Suprapubic skin (tissue), 4 donors: Measurements from ENCODE around the gene LSP1. TPM values are rescaled to one million over a fixed set of nuclear protein-coding genes. Genes with fewer than 3 reads are reported as not detected.

Experiments
- DNase-seq, 2 donors: peaks; one replicate each; pipeline ENCODE4 v3.0.0-alpha.2; 2019; ENCODE audit warnings: low spot score in 2 of 2
- H3K27ac ChIP-seq: fragments of 200-600 bp; sonication (generic); one replicate; pipeline ENCODE4 v1.5.1; 2019
- H3K27me3 ChIP-seq: fragments of 200-600 bp; sonication (generic); one replicate; pipeline ENCODE4 v1.5.1; 2019
- H3K36me3 ChIP-seq: fragments of 200-600 bp; sonication (generic); one replicate; pipeline ENCODE4 v1.5.1; 2019
- H3K4me1 ChIP-seq: fragments of 200-600 bp; sonication (generic); one replicate; pipeline ENCODE4 v1.5.1; 2019
- H3K4me3 ChIP-seq: fragments of 200-600 bp; sonication (generic); one replicate; pipeline ENCODE4 v1.5.1; 2019; ENCODE audit warnings: mild to moderate bottlenecking
- H3K9me3 ChIP-seq: fragments of 200-600 bp; sonication (generic); one replicate; pipeline ENCODE4 v1.5.1; 2019
- CTCF ChIP-seq, 2 donors: fragments of 200-600 bp in 1 of 2; fragments of 450-650 bp in 1 of 2; sonication (generic) in 1 of 2; IDR thresholded peaks; one replicate each; pipeline ENCODE4 v1.5.1; 2016 to 2019; ENCODE audit warnings: antibody characterized with exemption in 2 of 2, mild to moderate bottlenecking in 1 of 2, moderate library complexity in 1 of 2
- EP300 ChIP-seq: sonication (generic); formaldehyde crosslinking; IDR thresholded peaks from one replicate; pipeline ENCODE4 v1.6.1; 2017; ENCODE audit warnings: antibody characterized with exemption
- POLR2A ChIP-seq, 2 donors: fragments of 450-650 bp; IDR thresholded peaks; one replicate each; pipeline ENCODE4 v1.6.1; 2017; ENCODE audit warnings: antibody characterized with exemption in 2 of 2, mild to moderate bottlenecking in 2 of 2, moderate library complexity in 2 of 2
- POLR2AphosphoS5 ChIP-seq, 3 donors: sonication (generic); formaldehyde crosslinking; IDR thresholded peaks; one replicate each; pipeline ENCODE4 v1.6.1; 2017; ENCODE audit warnings: antibody characterized with exemption in 3 of 3
- WGBS: methylation state at CpG from one replicate; pipeline ENCODE4 v1.1.5; 2018; 5-methylcytosine and 5-hydroxymethylcytosine counted together
- total RNA-seq, 4 donors: library from RNA; depleted of rRNA; stranded (reverse); fragments of >200 nt; gene quantifications; one replicate each; pipeline ENCODE4 v1.1.0, GENCODE V29; 2016

The LSP1 gene
- total RNA-seq, 4 donors from 2014 or later, result 70.4 to 134 (median 107) TPM

GRCh38 chr11:1863352-1864216 lies 10.7 kb downstream of the LSP1 start:
- Histone ChIP-seq H3K4me3 (peak overlapping the region; percentile 33), H3K27ac (peak overlapping the region; percentile 77), H3K27me3 (no peaks in the 10 kb centered on the region), H3K36me3 (no peaks in the 10 kb centered on the region), H3K9me3 (no peaks in the 10 kb centered on the region), H3K4me1 (peaks cover 42% of the 10 kb centered on the region)
- 13% methylated on average over 23 of the region's 27 CpGs for WGBS
- DNase-seq, result peak; percentile 91 to 95
- TF ChIP-seq POLR2AphosphoS5 (IDR thresholded peaks at IDR 0.05), result peak in 2 of 3 donors; percentile 61 to 79
- TF ChIP-seq EP300, result no peak

- H3K9me3 ChIP-seq, result no peaks in the 10 kb centered on the region
- 49% methylated on average over 18 of the region's 18 CpGs for WGBS
- H3K27me3 ChIP-seq, result no peaks in the 10 kb centered on the region
- TF ChIP-seq POLR2AphosphoS5 (IDR thresholded peaks at IDR 0.05) (no peak), EP300 (no peak), POLR2A (IDR thresholded peaks at IDR 0.05) (no peak), CTCF (IDR thresholded peaks at IDR 0.05) (no peak)
- H3K27ac ChIP-seq, result peak overlapping the region; percentile 77
- peaks cover 46% of the 10 kb centered on the region for H3K4me1 ChIP-seq
- H3K36me3 ChIP-seq, result no peaks in the 10 kb centered on the region
- peak overlapping the region; percentile 33 for H3K4me3 ChIP-seq
- no peak for DNase-seq
Observed at GRCh38 chr11:1864231-1864630, 11.3 kb downstream of the LSP1 start.

- Histone ChIP-seq H3K27ac (peak overlapping the region; percentile 77), H3K4me1 (peaks cover 55% of the 10 kb centered on the region), H3K9me3 (no peaks in the 10 kb centered on the region), H3K4me3 (peak overlapping the region; percentile 33), H3K36me3 (no peaks in the 10 kb centered on the region), H3K27me3 (no peaks in the 10 kb centered on the region)
- DNase-seq, result no peak
- TF ChIP-seq POLR2AphosphoS5 (IDR thresholded peaks at IDR 0.05), result no peak
- no peak for TF ChIP-seq CTCF (IDR thresholded peaks at IDR 0.05)
- TF ChIP-seq EP300, result no peak
- TF ChIP-seq POLR2A (IDR thresholded peaks at IDR 0.05), result no peak
- WGBS, result 84% methylated on average over 29 of the region's 30 CpGs
Observed at GRCh38 chr11:1864831-1865665, 12.2 kb downstream of the LSP1 start.

- H3K27me3 ChIP-seq, result no peaks in the 10 kb centered on the region
- no peak for DNase-seq
Observed at GRCh38 chr11:1866226-1866625, 13.3 kb downstream of the LSP1 start.

GRCh38 chr11:1866776-1867175 lies 13.9 kb downstream of the LSP1 start:
- no peak overlapping the region for H3K4me3 ChIP-seq
- no peaks in the 10 kb centered on the region for H3K9me3 ChIP-seq
- peaks cover 72% of the 10 kb centered on the region for H3K4me1 ChIP-seq
- no peaks in the 10 kb centered on the region for H3K27me3 ChIP-seq
- TF ChIP-seq CTCF (IDR thresholded peaks at IDR 0.05), result no peak
- no peak for TF ChIP-seq POLR2AphosphoS5 (IDR thresholded peaks at IDR 0.05)
- no peak for TF ChIP-seq EP300
- TF ChIP-seq POLR2A (IDR thresholded peaks at IDR 0.05), result no peak
- no peak for DNase-seq
- H3K27ac ChIP-seq, result no peak overlapping the region
- H3K36me3 ChIP-seq, result no peaks in the 10 kb centered on the region
- 87% methylated on average over 3 of the region's 15 CpGs for WGBS

More at GRCh38 chr11:1866226-1866625, 13.3 kb downstream of the LSP1 start:
- Histone ChIP-seq H3K4me1 (peaks cover 66% of the 10 kb centered on the region), H3K9me3 (no peaks in the 10 kb centered on the region), H3K36me3 (no peaks in the 10 kb centered on the region), H3K27ac (no peak overlapping the region), H3K4me3 (no peak overlapping the region)
- WGBS, result 80% methylated on average over 1 of the region's 8 CpGs
- no peak for TF ChIP-seq POLR2AphosphoS5 (IDR thresholded peaks at IDR 0.05)
- TF ChIP-seq POLR2A (IDR thresholded peaks at IDR 0.05), result no peak
- no peak for TF ChIP-seq CTCF (IDR thresholded peaks at IDR 0.05)
- no peak for TF ChIP-seq EP300
